Muscle layer of colon (tissue), 2 donors: Measurements from ENCODE around the gene GPHN.
"Not testable (repeated sequence)": the region's sequence is repeated elsewhere in the genome, so short reads cannot be mapped to it uniquely, and the experiment has no call there.

Experiments used
- H3K27ac ChIP-seq: one replicate; pipeline ENCODE4 v1.7.0; 2013; ENCODE audit warnings: low read depth, mild to moderate bottlenecking, low read length, moderate library complexity
- H3K27me3 ChIP-seq, 2 donors: one replicate each; pipeline ENCODE4 v1.7.0; 2013; ENCODE audit warnings: low read length in 2 of 2, mild to moderate bottlenecking in 2 of 2; ENCODE audit not compliant: insufficient read depth in 2 of 2, control insufficient read depth in 1 of 2
- H3K36me3 ChIP-seq: one replicate; pipeline ENCODE4 v1.7.0; 2013; ENCODE audit warnings: mild to moderate bottlenecking, low read length; ENCODE audit not compliant: insufficient read depth
- H3K4me1 ChIP-seq: one replicate; pipeline ENCODE4 v1.7.0; 2013; ENCODE audit warnings: mild to moderate bottlenecking, low read length; ENCODE audit not compliant: insufficient read depth
- H3K4me3 ChIP-seq, 2 donors: one replicate each; pipeline ENCODE4 v1.7.0; 2013; ENCODE audit warnings: low read length in 2 of 2, low read depth in 1 of 2, mild to moderate bottlenecking in 1 of 2, moderate library complexity in 1 of 2
- H3K9ac ChIP-seq: one replicate; pipeline ENCODE4 v1.7.0; 2013; ENCODE audit warnings: low read length
- H3K9me3 ChIP-seq: one replicate; pipeline ENCODE4 v1.7.0; 2013; ENCODE audit warnings: mild to moderate bottlenecking, low read length
- donor health status: abdominal sarcoma.
- donor health status: Adenocarcinoma of cecum.

Gene GPHN

DNA sequence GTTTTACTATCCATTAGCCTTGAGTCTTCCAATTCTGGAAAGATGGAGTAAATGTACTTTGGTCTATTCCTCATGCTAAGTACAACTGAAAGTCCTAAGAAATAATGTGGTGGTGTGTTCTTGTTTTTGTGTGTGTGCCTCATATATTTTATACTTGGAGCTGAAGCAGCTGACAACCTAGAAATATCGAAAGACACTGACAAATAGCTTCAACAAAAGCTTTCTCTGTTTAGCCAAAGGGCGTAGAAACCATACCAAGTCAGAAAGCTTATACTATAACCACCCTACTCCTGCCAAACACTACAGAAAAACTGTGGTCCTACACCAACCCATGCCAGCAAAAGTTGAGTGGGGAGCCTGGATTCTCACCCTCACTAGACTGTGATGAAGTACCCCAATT lies 188.4 kb downstream of the GPHN start:
- H3K4me3 ChIP-seq, result no peak overlapping the region
- no peak overlapping the region for H3K9ac ChIP-seq
- no peaks in the 10 kb centered on the region for H3K9me3 ChIP-seq

DNA sequence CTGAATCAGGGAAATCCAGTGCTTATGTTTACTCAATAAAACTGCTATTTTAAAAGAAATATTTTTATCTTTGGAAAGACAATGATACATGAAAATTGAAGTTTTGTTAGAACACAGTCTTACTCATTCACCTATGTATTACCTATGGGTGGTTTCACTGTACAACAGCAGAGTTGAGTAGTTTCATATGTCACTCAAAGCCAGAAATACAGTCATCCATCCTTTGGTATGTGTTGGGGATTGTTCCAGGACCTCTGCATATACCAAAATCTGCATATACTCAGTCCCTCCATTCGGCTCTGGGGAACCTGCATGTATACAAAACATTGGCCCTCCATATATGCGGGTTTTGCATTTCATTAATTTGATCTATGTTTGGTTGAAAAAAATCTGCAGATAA lies 190.6 kb downstream of the GPHN start:
- H3K9me3 ChIP-seq, result no peaks in the 10 kb centered on the region
- no peak overlapping the region for H3K9ac ChIP-seq
- no peaks in the 10 kb centered on the region for H3K36me3 ChIP-seq
- H3K4me3 ChIP-seq, result no peak overlapping the region
- H3K27me3 ChIP-seq, result no peaks in the 10 kb centered on the region
- H3K27ac ChIP-seq, result no peak overlapping the region
- no peaks in the 10 kb centered on the region for H3K4me1 ChIP-seq

More for the DNA sequence above, 188.4 kb downstream of the GPHN start:
- Histone ChIP-seq H3K27ac (no peak overlapping the region), H3K36me3 (no peaks in the 10 kb centered on the region), H3K27me3 (no peaks in the 10 kb centered on the region), H3K4me1 (no peaks in the 10 kb centered on the region)

GRCh38 chr14:66701813-66702212 lies 193.9 kb downstream of the GPHN start:
- Histone ChIP-seq H3K36me3 (no peaks in the 10 kb centered on the region), H3K27ac (no peak overlapping the region)

GRCh38 chr14:66708267-66708666 lies 200.3 kb downstream of the GPHN start:
- Histone ChIP-seq H3K27ac (no peak overlapping the region), H3K4me3 (no peak overlapping the region), H3K9me3 (no peaks in the 10 kb centered on the region), H3K27me3 (no peaks in the 10 kb centered on the region), H3K36me3 (no peaks in the 10 kb centered on the region), H3K9ac (no peak overlapping the region), H3K4me1 (no peaks in the 10 kb centered on the region)

More at GRCh38 chr14:66701813-66702212, 193.9 kb downstream of the GPHN start:
- Histone ChIP-seq H3K9ac (no peak overlapping the region), H3K4me1 (no peaks in the 10 kb centered on the region), H3K4me3 (no peak overlapping the region), H3K9me3 (no peaks in the 10 kb centered on the region), H3K27me3 (no peaks in the 10 kb centered on the region)

DNA sequence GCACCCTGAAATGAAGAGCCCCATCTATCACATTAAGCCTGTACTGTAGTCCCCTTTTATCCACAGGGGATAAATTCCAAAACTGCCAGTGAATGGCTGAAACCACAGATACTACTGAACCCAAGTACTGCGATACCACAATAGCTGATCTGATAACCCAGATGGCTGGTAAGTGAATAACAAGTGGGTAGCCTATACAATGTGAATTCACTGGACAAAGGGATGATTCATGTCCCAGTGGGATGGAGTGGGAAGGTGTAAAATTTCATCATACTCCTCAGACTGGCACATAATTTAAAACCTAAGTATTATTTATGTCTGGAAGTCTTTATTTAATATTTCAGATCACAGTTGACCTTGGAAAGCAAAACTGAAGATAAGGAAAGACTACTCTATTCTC lies 201.3 kb downstream of the GPHN start:
- Histone ChIP-seq H3K4me3 (no peak overlapping the region), H3K27ac (no peak overlapping the region), H3K9ac (no peak overlapping the region), H3K4me1 (no peaks in the 10 kb centered on the region), H3K9me3 (no peaks in the 10 kb centered on the region), H3K27me3 (no peaks in the 10 kb centered on the region), H3K36me3 (no peaks in the 10 kb centered on the region)

DNA sequence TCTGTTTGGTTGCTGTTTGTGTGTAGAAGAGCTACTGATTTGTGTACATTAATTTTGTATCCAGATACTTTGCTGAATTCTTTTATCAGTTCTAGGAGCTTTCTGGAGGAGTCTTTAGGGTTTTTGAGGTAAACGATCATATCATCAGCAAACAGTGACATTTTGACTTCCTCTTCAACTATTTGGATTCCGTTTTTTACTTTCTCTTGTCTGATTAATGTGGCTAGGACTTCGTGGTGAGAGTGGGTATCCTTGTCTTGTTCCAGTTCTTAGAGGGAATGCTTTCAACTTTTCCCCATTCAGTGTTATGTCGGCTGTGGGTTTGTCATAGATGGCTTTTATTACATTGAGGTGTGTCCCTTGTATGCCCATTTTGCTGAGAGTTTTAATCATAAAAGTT lies 206.3 kb downstream of the GPHN start:
- not testable (repeated sequence) for H3K27ac ChIP-seq, H3K4me3 ChIP-seq, H3K27me3 ChIP-seq, H3K9me3 ChIP-seq, H3K36me3 ChIP-seq, H3K9ac ChIP-seq, H3K4me1 ChIP-seq

GRCh38 chr14:66715313-66715712 lies 207.4 kb downstream of the GPHN start:
- not testable (repeated sequence) for H3K9ac ChIP-seq, H3K27ac ChIP-seq, H3K27me3 ChIP-seq, H3K4me1 ChIP-seq, H3K9me3 ChIP-seq, H3K36me3 ChIP-seq, H3K4me3 ChIP-seq

GRCh38 chr14:66716227-66716626 lies 208.3 kb downstream of the GPHN start:
- no peaks in the 10 kb centered on the region for H3K4me1 ChIP-seq
- no peaks in the 10 kb centered on the region for H3K36me3 ChIP-seq
- no peak overlapping the region for H3K27ac ChIP-seq
- H3K27me3 ChIP-seq, result no peaks in the 10 kb centered on the region
- no peak overlapping the region for H3K9ac ChIP-seq
- H3K9me3 ChIP-seq, result no peaks in the 10 kb centered on the region
- no peak overlapping the region for H3K4me3 ChIP-seq

- Histone ChIP-seq H3K9ac (no peak overlapping the region), H3K27me3 (no peaks in the 10 kb centered on the region), H3K36me3 (no peaks in the 10 kb centered on the region), H3K4me3 (no peak overlapping the region), H3K9me3 (no peaks in the 10 kb centered on the region), H3K27ac (no peak overlapping the region), H3K4me1 (no peaks in the 10 kb centered on the region)
These were observed 209.7 kb downstream of the GPHN start for GRCh38 chr14:66717561-66718140.

GRCh38 chr14:66724996-66725395 lies 217.0 kb downstream of the GPHN start:
- Histone ChIP-seq H3K4me1 (no peaks in the 10 kb centered on the region), H3K4me3 (no peak overlapping the region), H3K9ac (no peak overlapping the region), H3K27ac (no peak overlapping the region), H3K36me3 (no peaks in the 10 kb centered on the region), H3K9me3 (peaks cover 8% of the 10 kb centered on the region), H3K27me3 (no peaks in the 10 kb centered on the region)

GRCh38 chr14:66731298-66731697 lies 223.4 kb downstream of the GPHN start:
- not testable (repeated sequence) for H3K9ac ChIP-seq, H3K4me1 ChIP-seq, H3K27ac ChIP-seq, H3K36me3 ChIP-seq, H3K4me3 ChIP-seq, H3K9me3 ChIP-seq, H3K27me3 ChIP-seq

- no peak overlapping the region for H3K27ac ChIP-seq
- no peaks in the 10 kb centered on the region for H3K27me3 ChIP-seq
- H3K4me1 ChIP-seq, result no peaks in the 10 kb centered on the region
- no peaks in the 10 kb centered on the region for H3K9me3 ChIP-seq
- H3K4me3 ChIP-seq, result no peak overlapping the region
- no peaks in the 10 kb centered on the region for H3K36me3 ChIP-seq
- no peak overlapping the region for H3K9ac ChIP-seq
These were observed 227.9 kb downstream of the GPHN start for GRCh38 chr14:66735853-66736252.
